ENCODE results near the gene ATP7B.

Gene ATP7B

GRCh38 chr13:51950722-51951121 is 60.5 kb downstream of the ATP7B start:
- DNase-seq (ENCODE audit: low read depth, low spot score): no peak

- DNase-seq (ENCODE audit: low read depth, low spot score): no peak
Observed at GRCh38 chr13:51946163-51946669, 65.0 kb downstream of the ATP7B start.

- no peak for DNase-seq (ENCODE audit: low read depth, low spot score)
Observed at GRCh38 chr13:51945149-51945548, 66.1 kb downstream of the ATP7B start.

GRCh38 chr13:51944428-51944827 is 66.8 kb downstream of the ATP7B start:
- no peak for DNase-seq (ENCODE audit: low read depth, low spot score)

GRCh38 chr13:51943721-51944120 is 67.5 kb downstream of the ATP7B start:
- no peak for DNase-seq (ENCODE audit: low read depth, low spot score)

- no peak for DNase-seq (ENCODE audit: low read depth, low spot score)
Observed at GRCh38 chr13:51942189-51942588, 69.1 kb downstream of the ATP7B start.

GRCh38 chr13:51938454-51938853 is 72.8 kb downstream of the ATP7B start:
- DNase-seq (ENCODE audit: low read depth, low spot score): no peak

- no peak for DNase-seq (ENCODE audit: low read depth, low spot score)
Observed at GRCh38 chr13:51937320-51938290, 73.6 kb downstream of the ATP7B start.

GRCh38 chr13:51935326-51936171 is 75.7 kb downstream of the ATP7B start:
- no peak for DNase-seq (ENCODE audit: low read depth, low spot score)

GRCh38 chr13:51934461-51935087 is 76.7 kb downstream of the ATP7B start:
- no peak for DNase-seq (ENCODE audit: low read depth, low spot score)

- no peak for DNase-seq (ENCODE audit: low read depth, low spot score)
Observed at GRCh38 chr13:51933466-51934058, 77.7 kb downstream of the ATP7B start.

GRCh38 chr13:51932231-51932630 is 79.0 kb downstream of the ATP7B start:
- DNase-seq (ENCODE audit: low read depth, low spot score): no peak

- DNase-seq (ENCODE audit: low read depth, low spot score): no peak
Observed at GRCh38 chr13:51931606-51932005, 79.6 kb downstream of the ATP7B start.

- no peak for DNase-seq (ENCODE audit: low read depth, low spot score)
Observed at GRCh38 chr13:51929699-51930098, 81.6 kb downstream of the ATP7B start.

- no peak for DNase-seq (ENCODE audit: low read depth, low spot score)
Observed at GRCh38 chr13:51928231-51928630, 83.0 kb downstream of the ATP7B start.

GRCh38 chr13:51927129-51927528 is 84.1 kb downstream of the ATP7B start:
- DNase-seq (ENCODE audit: low read depth, low spot score): no peak

GRCh38 chr13:51926528-51926885 is 84.7 kb downstream of the ATP7B start:
- no peak for DNase-seq (ENCODE audit: low read depth, low spot score)

GRCh38 chr13:51925865-51926527 is 85.3 kb downstream of the ATP7B start:
- DNase-seq (ENCODE audit: low read depth, low spot score): no peak

GRCh38 chr13:51924756-51925544 is 86.3 kb downstream of the ATP7B start:
- DNase-seq (ENCODE audit: low read depth, low spot score): no peak

- no peak for DNase-seq (ENCODE audit: low read depth, low spot score)
Observed at GRCh38 chr13:51923983-51924539, 87.2 kb downstream of the ATP7B start.
